Measurements from ENCODE around the gene ARHGEF17. TPM values are rescaled to one million over a fixed set of nuclear protein-coding genes. Genes with fewer than 3 reads are reported as not detected.

ARHGEF17 gene
- total RNA-seq, 4 donors from 2014 or later: 3.2 to 33.8 (median 17.4) TPM

GRCh38 chr11:73393011-73393380 is 84.9 kb downstream of the ARHGEF17 start:
- H3K4me1 ChIP-seq: peaks cover 0 to 15% (median 4%) of the 10 kb centered on the region in 4 donors
- H3K36me3 ChIP-seq: no peaks in the 10 kb centered on the region
- no peaks in the 10 kb centered on the region for H3K27me3 ChIP-seq
- no peak overlapping the region for H3K27ac ChIP-seq
- H3K4me3 ChIP-seq: no peak overlapping the region
- no peak for DNase-seq
- no peaks in the 10 kb centered on the region for H3K9me3 ChIP-seq
- TF ChIP-seq POLR2A (IDR thresholded peaks at IDR 0.05): no peak
- TF ChIP-seq, protein P1, sequence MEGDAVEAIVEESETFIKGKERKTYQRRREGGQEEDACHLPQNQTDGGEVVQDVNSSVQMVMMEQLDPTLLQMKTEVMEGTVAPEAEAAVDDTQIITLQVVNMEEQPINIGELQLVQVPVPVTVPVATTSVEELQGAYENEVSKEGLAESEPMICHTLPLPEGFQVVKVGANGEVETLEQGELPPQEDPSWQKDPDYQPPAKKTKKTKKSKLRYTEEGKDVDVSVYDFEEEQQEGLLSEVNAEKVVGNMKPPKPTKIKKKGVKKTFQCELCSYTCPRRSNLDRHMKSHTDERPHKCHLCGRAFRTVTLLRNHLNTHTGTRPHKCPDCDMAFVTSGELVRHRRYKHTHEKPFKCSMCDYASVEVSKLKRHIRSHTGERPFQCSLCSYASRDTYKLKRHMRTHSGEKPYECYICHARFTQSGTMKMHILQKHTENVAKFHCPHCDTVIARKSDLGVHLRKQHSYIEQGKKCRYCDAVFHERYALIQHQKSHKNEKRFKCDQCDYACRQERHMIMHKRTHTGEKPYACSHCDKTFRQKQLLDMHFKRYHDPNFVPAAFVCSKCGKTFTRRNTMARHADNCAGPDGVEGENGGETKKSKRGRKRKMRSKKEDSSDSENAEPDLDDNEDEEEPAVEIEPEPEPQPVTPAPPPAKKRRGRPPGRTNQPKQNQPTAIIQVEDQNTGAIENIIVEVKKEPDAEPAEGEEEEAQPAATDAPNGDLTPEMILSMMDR (IDR thresholded peaks at IDR 0.05): no peak

DNA sequence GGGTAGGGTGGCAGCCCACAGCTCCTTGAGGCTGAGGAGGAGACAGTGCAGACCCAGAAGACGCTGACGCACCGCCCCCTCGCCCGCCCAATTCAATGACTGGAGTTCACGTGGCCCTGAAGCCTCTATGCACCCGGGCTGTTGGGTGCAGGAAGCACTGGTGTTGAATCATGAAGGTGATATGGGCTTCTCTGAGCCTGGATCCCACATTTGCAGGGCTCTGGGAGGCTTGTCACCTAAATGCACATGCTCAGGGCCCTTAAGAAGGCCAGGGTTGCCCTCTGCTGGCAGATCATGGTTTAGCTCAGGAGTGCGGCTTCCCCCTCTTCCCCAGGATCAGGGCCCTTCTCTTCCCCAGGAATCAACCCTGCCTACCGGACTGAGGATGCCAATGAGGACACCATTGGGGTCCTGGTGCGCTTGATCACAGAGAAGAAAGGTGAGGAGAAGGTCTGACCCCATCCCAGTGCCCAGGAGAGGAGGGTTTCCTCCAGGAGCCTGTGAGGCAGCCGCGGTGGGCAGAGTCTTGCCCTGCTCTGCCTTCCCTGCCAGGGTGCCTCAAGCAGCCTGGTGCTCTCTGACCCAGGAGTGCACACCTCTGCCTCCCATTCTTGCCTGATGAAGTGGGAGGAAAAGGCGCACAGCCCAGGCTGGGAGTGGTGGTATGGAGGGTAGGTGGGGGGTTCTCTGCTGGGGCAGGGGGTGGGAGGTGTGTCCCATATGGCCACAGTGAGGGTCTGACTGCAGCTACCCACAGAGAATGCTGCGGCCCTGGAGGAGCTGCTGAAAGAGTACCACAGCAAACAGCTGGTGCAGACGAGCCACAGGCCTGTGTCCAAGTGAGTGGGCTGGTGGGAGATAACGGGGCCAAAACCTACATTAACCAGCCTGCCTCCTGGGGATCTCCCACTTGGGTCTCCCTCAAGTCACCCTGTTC is 85.7 kb downstream of the ARHGEF17 start:
- peak; percentile 69 to 89 (median 78) for DNase-seq
- TF ChIP-seq POLR2A (IDR thresholded peaks at IDR 0.05): no peak
- TF ChIP-seq, protein P1 (IDR thresholded peaks at IDR 0.05): peak; percentile 50 to 83 (median 78)
- Histone ChIP-seq H3K36me3 (no peaks in the 10 kb centered on the region), H3K27ac (no peak overlapping the region), H3K4me3 (no peak overlapping the region), H3K27me3 (no peaks in the 10 kb centered on the region), H3K4me1 (peaks cover 0 to 7% (median 0%) of the 10 kb centered on the region in 4 donors), H3K9me3 (no peaks in the 10 kb centered on the region)

DNA sequence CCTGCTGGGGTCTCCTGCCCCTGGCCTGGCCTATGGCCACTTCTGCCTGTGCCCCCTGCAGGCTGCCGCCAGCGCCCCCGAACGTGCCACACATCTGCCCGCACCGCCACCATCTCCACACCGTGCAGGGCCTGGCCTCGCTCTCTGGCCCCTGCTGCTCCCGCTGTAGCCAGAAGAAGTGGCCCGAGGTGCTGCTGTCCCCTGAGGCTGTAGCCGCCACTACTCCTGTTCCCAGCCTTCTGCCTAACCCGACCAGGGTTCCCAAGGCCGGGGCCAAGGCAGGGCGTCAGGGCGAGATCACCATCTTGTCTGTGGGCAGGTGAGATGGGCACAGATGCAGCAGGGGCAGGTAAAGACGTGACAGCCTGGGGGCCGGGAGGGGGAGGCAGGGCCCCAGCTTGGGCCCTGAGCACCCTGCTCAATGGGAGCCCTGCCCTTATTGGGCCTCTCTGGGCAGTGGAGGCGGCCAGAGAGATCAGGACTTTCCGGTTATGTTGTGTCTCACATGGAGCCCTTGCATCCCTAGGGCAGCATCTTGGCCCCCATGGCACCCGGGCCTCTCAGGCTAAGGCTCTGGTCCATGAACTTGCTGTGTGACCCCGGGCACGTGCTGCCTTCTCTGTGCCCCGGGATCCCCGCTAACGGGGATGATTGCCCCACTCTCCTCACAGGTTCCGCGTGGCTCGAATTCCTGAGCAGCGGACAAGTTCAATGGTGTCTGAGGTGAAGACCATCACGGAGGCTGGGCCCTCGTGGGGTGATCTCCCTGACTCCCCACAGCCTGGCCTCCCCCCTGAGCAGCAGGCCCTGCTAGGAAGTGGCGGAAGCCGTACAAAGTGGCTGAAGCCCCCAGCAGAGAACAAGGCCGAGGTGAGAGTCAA is 86.6 kb downstream of the ARHGEF17 start:
- DNase-seq: peak in 1 of 3 donors; percentile 47

GRCh38 chr11:73395297-73396208 is 87.5 kb downstream of the ARHGEF17 start:
- Histone ChIP-seq H3K4me1 (no peaks in the 10 kb centered on the region), H3K27ac (no peak overlapping the region), H3K9me3 (no peaks in the 10 kb centered on the region), H3K36me3 (no peaks in the 10 kb centered on the region), H3K27me3 (no peaks in the 10 kb centered on the region), H3K4me3 (no peak overlapping the region)
- no peak for TF ChIP-seq POLR2A (IDR thresholded peaks at IDR 0.05)
- TF ChIP-seq, protein P1 (IDR thresholded peaks at IDR 0.05): no peak
- peak in 1 of 3 donors; percentile 39 for DNase-seq

More for the DNA sequence above, 86.6 kb downstream of the ARHGEF17 start:
- no peaks in the 10 kb centered on the region for H3K27me3 ChIP-seq
- no peaks in the 10 kb centered on the region for H3K9me3 ChIP-seq
- H3K27ac ChIP-seq: no peak overlapping the region
- H3K36me3 ChIP-seq: no peaks in the 10 kb centered on the region
- TF ChIP-seq, protein P1 (IDR thresholded peaks at IDR 0.05): no peak
- TF ChIP-seq POLR2A (IDR thresholded peaks at IDR 0.05): no peak
- H3K4me3 ChIP-seq: no peak overlapping the region
- no peaks in the 10 kb centered on the region for H3K4me1 ChIP-seq

Measured in Peyer's patch (tissue), 4 donors.